ENCODE data around the gene PDE3A. TPM values are rescaled to one million over a fixed set of nuclear protein-coding genes. Genes with fewer than 3 reads are reported as not detected.

PDE3A gene
- total and polyA plus RNA-seq, 10 of the 15 experiments (the other 5 are each of a cell fraction or from before 2014, with no cell fraction given), result 0.01 to 2.6 (median 1.5) TPM

- WGBS (ENCODE audit: insufficient coverage, insufficient replicate concordance, low lambda C conversion rate, missing lambda C conversion rate), result 0% methylated on average over 2 of the region's 2 CpGs
- in situ Hi-C loops (cut with MboI) (no loop called here), intact Hi-C loops (cut with micrococcal nuclease; ENCODE audit: unreplicated experiment) (no loop called here)
- no peaks in the 10 kb centered on the region for H4K20me1 ChIP-seq (ENCODE audit: control insufficient read depth, insufficient read depth)
- SMC1A ChIA-PET (ENCODE audit: uncharacterized antibody, unreplicated experiment), result interaction anchor here (0.7 kb wide), 1 partner anchor 123 kb away, joined by 3 read pairs; no protein-coding TSS in a partner anchor
- RAD21 ChIA-PET (ENCODE audit: unreplicated experiment), result no interaction called here
- H3K9ac ChIP-seq (ENCODE audit: control insufficient read depth, insufficient read depth, low read length), result no peak overlapping the region
- no peaks in the 10 kb centered on the region for H3K79me2 ChIP-seq (ENCODE audit: control insufficient read depth, insufficient read depth, low read length)
- DNase-seq (ENCODE audit: low read depth, low spot score) (no peak), ATAC-seq (no peak), FAIRE-seq (no peak)
- H3K4me3 ChIP-seq, result no peak overlapping the region
- H3K36me3 ChIP-seq (ENCODE audit: control insufficient read depth in 2 of 2, insufficient read depth in 2 of 2, low read length in 1 of 2), result no peaks in the 10 kb centered on the region
- H3K4me1 ChIP-seq (ENCODE audit: control insufficient read depth, insufficient read depth, low read length), result no peaks in the 10 kb centered on the region
- no TSS peak for BruUV-seq (replicated peaks)
- CTCF ChIA-PET, result no interaction called here
- TF ChIP-seq CBX5 (IDR thresholded peaks at IDR 0.05; ENCODE audit: low read depth), result no peak
- no peak for TF ChIP-seq POLR2AphosphoS5 (IDR thresholded peaks at IDR 0.05; ENCODE audit: low read length)
- no peak for TF ChIP-seq DPF2 (IDR thresholded peaks at IDR 0.05)
- TF ChIP-seq HDGF (IDR thresholded peaks at IDR 0.05), result no peak
- no peak for TF ChIP-seq MTA3 (IDR thresholded peaks at IDR 0.05; ENCODE audit: borderline replicate concordance, low read length)
- TF ChIP-seq CHD4 (IDR thresholded peaks at IDR 0.05), result no peak
- TF ChIP-seq EZH2 (IDR thresholded peaks at IDR 0.05; ENCODE audit: borderline replicate concordance, control insufficient read depth, low read depth, low read length), result no peak
- no peak for TF ChIP-seq BCL11A (IDR thresholded peaks at IDR 0.05; ENCODE audit: low read depth, low read length)
- no peak for TF ChIP-seq SMARCA5 (IDR thresholded peaks at IDR 0.05)
- TF ChIP-seq HCFC1 (IDR thresholded peaks at IDR 0.05; ENCODE audit: low read length), result no peak
- no peak for TF ChIP-seq FOS (IDR thresholded peaks at IDR 0.05; ENCODE audit: borderline replicate concordance, extremely low read depth, insufficient read length)
- no peak for TF ChIP-seq IRF4 (IDR thresholded peaks at IDR 0.05; ENCODE audit: low read depth, low read length)
- H3K9me3 ChIP-seq (replicated peaks; ENCODE audit: control insufficient read depth, insufficient read depth, low read length), result no peaks in the 10 kb centered on the region
- H3K27me3 ChIP-seq (replicated peaks in 1 of 2; ENCODE audit: control insufficient read depth in 2 of 2, insufficient read depth in 2 of 2, low read length in 1 of 2), result no peaks in the 10 kb centered on the region; a peak in 1 of 4 replicates
- POLR2A ChIA-PET, result no interaction called here
- H3K4me2 ChIP-seq (ENCODE audit: control insufficient read depth, insufficient read depth), result no peak overlapping the region
- H2AFZ ChIP-seq (ENCODE audit: control insufficient read depth, low read depth, low read length), result no peak overlapping the region
- no peak overlapping the region for H3K27ac ChIP-seq (ENCODE audit: control insufficient read depth, insufficient read depth)
Observed at GRCh38 chr12:20472102-20472782, 103.9 kb downstream of the PDE3A start.
